Thoracic aorta (tissue), 2 donors: Measurements from ENCODE around the gene ADARB1. TPM values are rescaled to one million over a fixed set of nuclear protein-coding genes. Genes with fewer than 3 reads are reported as not detected.

Experiments used
- ATAC-seq: fragments of 150-250 bp; one replicate; pipeline ENCODE4 v1.8.0; 2017; ENCODE audit warnings: low read depth; ENCODE audit not compliant: insufficient number of reproducible peaks, low FRiP score
- DNase-seq: peaks from one replicate; pipeline ENCODE4 v3.0.0-alpha.2; 2020; ENCODE audit warnings: low spot score
- H3K27ac ChIP-seq, 2 donors: fragments of 200-600 bp; sonication (generic); 1 replicate in 1 of 2; 2 replicates in 1 of 2; pipeline ENCODE4 v1.5.1; 2016; ENCODE audit warnings: mild to moderate bottlenecking in 2 of 2, moderate library complexity in 2 of 2
- H3K27me3 ChIP-seq: fragments of 200-600 bp; sonication (generic); replicated peaks from 2 replicates; pipeline ENCODE4 v1.6.0; 2016; ENCODE audit warnings: mild to moderate bottlenecking; ENCODE audit not compliant: insufficient read depth
- H3K36me3 ChIP-seq: fragments of 200-600 bp; sonication (generic); one replicate; pipeline ENCODE4 v1.5.1; 2016
- H3K4me1 ChIP-seq, 2 donors: fragments of 200-600 bp; sonication (generic); 1 replicate in 1 of 2; 2 replicates in 1 of 2; pipeline versions ENCODE4 v1.5.1 to v1.6.0; 2016; ENCODE audit warnings: low read depth in 2 of 2, mild to moderate bottlenecking in 1 of 2; ENCODE audit not compliant: control insufficient read depth in 1 of 2
- H3K4me3 ChIP-seq: fragments of 200-600 bp; sonication (generic); 2 replicates; pipeline ENCODE4 v1.5.1; 2016; ENCODE audit warnings: mild to moderate bottlenecking
- H3K9me3 ChIP-seq: fragments of 200-600 bp; sonication (generic); 2 replicates; pipeline ENCODE4 v1.5.1; 2016
- CTCF ChIP-seq: fragments of 200-600 bp; sonication (generic); IDR thresholded peaks from one replicate; pipeline ENCODE4 v1.5.1; 2019; ENCODE audit warnings: antibody characterized with exemption
- total RNA-seq, 2 donors: library from RNA; depleted of rRNA; stranded (reverse); fragments of >200 nt; gene quantifications; one replicate each; pipeline versions ENCODE4 v1.1.0 to v1.2.3, GENCODE V29; 2016

Gene ADARB1
- total RNA-seq, 2 donors from 2014 or later, result 124 to 201 TPM

GRCh38 chr21:45104560-45104959, 30.2 kb downstream of the ADARB1 start:
- no peak for TF ChIP-seq CTCF
- no peak for ATAC-seq
- Histone ChIP-seq H3K9me3 (no peaks in the 10 kb centered on the region), H3K27ac (peak overlapping the region; percentile 4 to 29), H3K27me3 (no peaks in the 10 kb centered on the region), H3K4me1 (peaks cover 54 to 87% of the 10 kb centered on the region in 2 donors), H3K4me3 (no peak overlapping the region), H3K36me3 (no peaks in the 10 kb centered on the region)
- DNase-seq, result no peak

DNA sequence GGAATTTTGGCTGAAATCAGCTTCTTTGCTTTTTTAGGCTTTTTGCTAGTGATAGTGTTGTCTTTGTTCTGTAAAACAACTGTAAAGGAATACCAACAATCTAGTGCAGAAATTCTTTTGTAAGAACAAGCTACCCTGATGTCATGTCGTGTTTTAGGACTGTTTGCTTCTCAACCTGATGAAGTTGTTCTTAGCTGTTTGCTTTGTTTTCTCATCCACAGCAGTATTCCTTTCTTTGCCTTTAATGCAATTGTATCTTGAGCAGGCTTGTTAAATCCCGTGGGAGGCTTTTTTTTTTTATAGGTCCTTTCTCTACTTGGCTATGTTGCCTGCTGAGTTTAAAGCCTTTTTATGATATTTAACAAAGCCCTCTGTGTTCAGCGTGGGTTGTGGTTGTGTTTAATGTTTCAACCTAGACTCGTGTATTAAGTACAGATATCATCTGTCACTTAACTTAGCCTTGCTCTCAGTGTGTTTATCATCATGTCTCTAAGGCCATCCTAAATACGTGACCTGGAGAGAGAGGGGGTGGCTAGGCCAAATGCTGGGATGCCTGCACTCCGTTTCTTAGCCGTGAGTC, 31.6 kb downstream of the ADARB1 start:
- no peaks in the 10 kb centered on the region for H3K9me3 ChIP-seq
- H3K4me1 ChIP-seq, result peaks cover 52 to 87% of the 10 kb centered on the region in 2 donors
- H3K36me3 ChIP-seq, result no peaks in the 10 kb centered on the region
- TF ChIP-seq CTCF, result no peak
- H3K27me3 ChIP-seq, result no peaks in the 10 kb centered on the region
- DNase-seq, result no peak
- ATAC-seq, result no peak
- H3K27ac ChIP-seq, result peak overlapping the region; percentile 6 to 29
- H3K4me3 ChIP-seq, result no peak overlapping the region

GRCh38 chr21:45108034-45108790, 33.8 kb downstream of the ADARB1 start:
- no peak overlapping the region for H3K4me3 ChIP-seq
- no peaks in the 10 kb centered on the region for H3K36me3 ChIP-seq
- no peak for TF ChIP-seq CTCF
- no peak for ATAC-seq
- no peaks in the 10 kb centered on the region for H3K9me3 ChIP-seq
- H3K27me3 ChIP-seq, result no peaks in the 10 kb centered on the region
- no peak overlapping the region for H3K27ac ChIP-seq
- peaks cover 50 to 85% of the 10 kb centered on the region in 2 donors for H3K4me1 ChIP-seq
- no peak for DNase-seq

GRCh38 chr21:45108808-45109781, 34.7 kb downstream of the ADARB1 start:
- Histone ChIP-seq H3K27ac (peak overlapping the region; percentile 24 to 65), H3K4me3 (peak overlapping the region; percentile 44), H3K9me3 (no peaks in the 10 kb centered on the region), H3K4me1 (peaks cover 42 to 84% of the 10 kb centered on the region in 2 donors), H3K36me3 (no peaks in the 10 kb centered on the region), H3K27me3 (no peaks in the 10 kb centered on the region)
- ATAC-seq (no peak), DNase-seq (no peak)
- TF ChIP-seq CTCF, result no peak
